K562 (cell line): ENCODE measurements around the gene E2F2. TPM values are rescaled to one million over a fixed set of nuclear protein-coding genes. Genes with fewer than 3 reads are reported as not detected.

ENCODE experiments used
- CSDE1 ChIP-seq, 2 experiments: fragments of 450-650 bp; IDR thresholded peaks; 2 replicates each; pipeline ENCODE4 v1.6.1; 2016; ENCODE audit warnings: mild to moderate bottlenecking in 1 of 2
- ELF1 ChIP-seq: fragments of 200-800 bp; sonication (Bioruptor generic); IDR thresholded peaks from 2 replicates; pipeline ENCODE4 v1.6.1; 2016; ENCODE audit warnings: missing genetic modification characterization, missing compliant biosample characterization
- HMGN3 ChIP-seq: IDR thresholded peaks from 2 replicates; pipeline ENCODE4 v1.6.1; 2011; ENCODE audit warnings: borderline replicate concordance, low read depth, mild to moderate bottlenecking, mixed read lengths, low read length; ENCODE audit not compliant: insufficient read length; ENCODE audit errors: extremely low read depth
- MEF2A ChIP-seq: IDR thresholded peaks from 2 replicates; pipeline ENCODE4 v1.6.1; 2011; ENCODE audit warnings: low read depth, mild to moderate bottlenecking, low read length, moderate library complexity; ENCODE audit not compliant: control insufficient read depth
- NCOA6 ChIP-seq: fragments of 450-650 bp; IDR thresholded peaks from 2 replicates; pipeline ENCODE4 v1.6.1; 2017; ENCODE audit warnings: mild to moderate bottlenecking
- RBM25 ChIP-seq: fragments of 200-400 bp; formaldehyde crosslinking; IDR thresholded peaks from 2 replicates; pipeline ENCODE4 v1.6.1; 2018; ENCODE audit warnings: low read length, low read depth, moderate library complexity; ENCODE audit not compliant: severe bottlenecking
- ZBTB17 ChIP-seq: fragments of 450-650 bp; formaldehyde crosslinking; IDR thresholded peaks from 2 replicates; pipeline ENCODE4 v1.4.0; 2020; ENCODE audit warnings: mild to moderate bottlenecking
- polyA plus RNA-seq, 8 experiments: library from polyadenylated mRNA; depleted of rRNA in 4 of 8; stranded (reverse) in 5 of 8; unstranded in 3 of 8; fragments of >200 nt; fragmentation: Nextera tagmentation in 2 of 8; fragmentation: Illumina TruSeq in 1 of 8; extraction: Ambion mirVana in 2 of 8; extraction: Trizol in 1 of 8; gene quantifications; 2 replicates each; pipeline versions ENCODE4 v1.2.1 to v1.2.3, GENCODE V29; 2011 to 2014; ENCODE audit warnings: inconsistent platforms in 1 of 8, missing spikeins in 1 of 8
- total RNA-seq, 7 experiments: library from RNA; depleted of rRNA in 6 of 7; stranded (reverse); fragments of >200 nt in 6 of 7; fragmentation: Illumina TruSeq in 2 of 7; extraction: Trizol in 2 of 7; gene quantifications; 2 replicates each; pipeline versions ENCODE4 v1.2.1 to v1.2.3, GENCODE V29; 2011 to 2021; ENCODE audit warnings: low replicate concordance in 1 of 7
- TF ChIP-seq, protein P1 (sequence below): sonication (generic); formaldehyde crosslinking; IDR thresholded peaks from 2 replicates; pipeline ENCODE4 v1.8.0; 2022; ENCODE audit warnings: missing genetic modification reagents, mild to moderate bottlenecking, borderline replicate concordance
- TF ChIP-seq, protein P2 (sequence below): fragments of 250-450 bp; sonication (Bioruptor Pico); IDR thresholded peaks from 2 replicates; pipeline ENCODE4 v1.4.0; 2020
- TF ChIP-seq, protein P3 (sequence below): fragments of 250-450 bp; sonication (Bioruptor Pico); IDR thresholded peaks from 2 replicates; pipeline ENCODE4 v1.4.0; 2020; ENCODE audit warnings: mild to moderate bottlenecking, moderate library complexity

E2F2 gene
- total and polyA plus RNA-seq, 9 of the 15 experiments (the other 6 are each of a cell fraction or from before 2014, with no cell fraction given), result 3.1 to 25.3 (median 11.4) TPM

DNA sequence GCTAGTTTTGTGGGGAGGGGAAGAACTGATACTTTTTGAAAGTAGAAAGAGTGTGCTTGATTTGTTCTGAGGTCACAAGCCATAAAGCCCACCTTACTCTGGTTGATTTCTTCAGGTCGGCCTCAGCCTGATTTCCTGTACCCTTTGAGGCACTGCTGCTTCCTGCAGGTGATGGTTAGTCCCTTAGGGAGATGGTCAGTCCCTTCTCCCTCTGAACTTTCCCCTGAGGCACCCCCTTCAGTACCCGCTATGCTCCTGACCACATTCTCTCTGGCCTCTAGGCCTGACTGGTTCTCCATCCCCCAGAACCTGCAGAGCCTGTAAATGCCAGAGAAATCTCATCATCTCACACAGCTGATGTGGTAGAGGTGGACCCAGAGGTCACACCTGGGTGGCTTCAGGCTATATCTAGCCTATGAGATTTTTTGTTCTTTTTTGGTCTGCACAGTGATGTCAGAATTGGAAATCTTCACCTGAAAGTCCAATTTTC, 43.3 kb upstream of the E2F2 start (continued):
- TF ChIP-seq, protein P1, sequence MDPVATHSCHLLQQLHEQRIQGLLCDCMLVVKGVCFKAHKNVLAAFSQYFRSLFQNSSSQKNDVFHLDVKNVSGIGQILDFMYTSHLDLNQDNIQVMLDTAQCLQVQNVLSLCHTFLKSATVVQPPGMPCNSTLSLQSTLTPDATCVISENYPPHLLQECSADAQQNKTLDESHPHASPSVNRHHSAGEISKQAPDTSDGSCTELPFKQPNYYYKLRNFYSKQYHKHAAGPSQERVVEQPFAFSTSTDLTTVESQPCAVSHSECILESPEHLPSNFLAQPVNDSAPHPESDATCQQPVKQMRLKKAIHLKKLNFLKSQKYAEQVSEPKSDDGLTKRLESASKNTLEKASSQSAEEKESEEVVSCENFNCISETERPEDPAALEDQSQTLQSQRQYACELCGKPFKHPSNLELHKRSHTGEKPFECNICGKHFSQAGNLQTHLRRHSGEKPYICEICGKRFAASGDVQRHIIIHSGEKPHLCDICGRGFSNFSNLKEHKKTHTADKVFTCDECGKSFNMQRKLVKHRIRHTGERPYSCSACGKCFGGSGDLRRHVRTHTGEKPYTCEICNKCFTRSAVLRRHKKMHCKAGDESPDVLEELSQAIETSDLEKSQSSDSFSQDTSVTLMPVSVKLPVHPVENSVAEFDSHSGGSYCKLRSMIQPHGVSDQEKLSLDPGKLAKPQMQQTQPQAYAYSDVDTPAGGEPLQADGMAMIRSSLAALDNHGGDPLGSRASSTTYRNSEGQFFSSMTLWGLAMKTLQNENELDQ (CRISPR knock-in tag), result no peak
- TF ChIP-seq NCOA6, result no peak
- TF ChIP-seq ZBTB17 (CRISPR knock-in tag), result no peak
- TF ChIP-seq, protein P2, sequence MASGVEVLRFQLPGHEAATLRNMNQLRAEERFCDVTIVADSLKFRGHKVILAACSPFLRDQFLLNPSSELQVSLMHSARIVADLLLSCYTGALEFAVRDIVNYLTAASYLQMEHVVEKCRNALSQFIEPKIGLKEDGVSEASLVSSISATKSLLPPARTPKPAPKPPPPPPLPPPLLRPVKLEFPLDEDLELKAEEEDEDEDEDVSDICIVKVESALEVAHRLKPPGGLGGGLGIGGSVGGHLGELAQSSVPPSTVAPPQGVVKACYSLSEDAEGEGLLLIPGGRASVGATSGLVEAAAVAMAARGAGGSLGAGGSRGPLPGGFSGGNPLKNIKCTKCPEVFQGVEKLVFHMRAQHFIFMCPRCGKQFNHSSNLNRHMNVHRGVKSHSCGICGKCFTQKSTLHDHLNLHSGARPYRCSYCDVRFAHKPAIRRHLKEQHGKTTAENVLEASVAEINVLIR (CRISPR knock-in tag), result no peak
- no peak for TF ChIP-seq HMGN3
- TF ChIP-seq, protein P3, sequence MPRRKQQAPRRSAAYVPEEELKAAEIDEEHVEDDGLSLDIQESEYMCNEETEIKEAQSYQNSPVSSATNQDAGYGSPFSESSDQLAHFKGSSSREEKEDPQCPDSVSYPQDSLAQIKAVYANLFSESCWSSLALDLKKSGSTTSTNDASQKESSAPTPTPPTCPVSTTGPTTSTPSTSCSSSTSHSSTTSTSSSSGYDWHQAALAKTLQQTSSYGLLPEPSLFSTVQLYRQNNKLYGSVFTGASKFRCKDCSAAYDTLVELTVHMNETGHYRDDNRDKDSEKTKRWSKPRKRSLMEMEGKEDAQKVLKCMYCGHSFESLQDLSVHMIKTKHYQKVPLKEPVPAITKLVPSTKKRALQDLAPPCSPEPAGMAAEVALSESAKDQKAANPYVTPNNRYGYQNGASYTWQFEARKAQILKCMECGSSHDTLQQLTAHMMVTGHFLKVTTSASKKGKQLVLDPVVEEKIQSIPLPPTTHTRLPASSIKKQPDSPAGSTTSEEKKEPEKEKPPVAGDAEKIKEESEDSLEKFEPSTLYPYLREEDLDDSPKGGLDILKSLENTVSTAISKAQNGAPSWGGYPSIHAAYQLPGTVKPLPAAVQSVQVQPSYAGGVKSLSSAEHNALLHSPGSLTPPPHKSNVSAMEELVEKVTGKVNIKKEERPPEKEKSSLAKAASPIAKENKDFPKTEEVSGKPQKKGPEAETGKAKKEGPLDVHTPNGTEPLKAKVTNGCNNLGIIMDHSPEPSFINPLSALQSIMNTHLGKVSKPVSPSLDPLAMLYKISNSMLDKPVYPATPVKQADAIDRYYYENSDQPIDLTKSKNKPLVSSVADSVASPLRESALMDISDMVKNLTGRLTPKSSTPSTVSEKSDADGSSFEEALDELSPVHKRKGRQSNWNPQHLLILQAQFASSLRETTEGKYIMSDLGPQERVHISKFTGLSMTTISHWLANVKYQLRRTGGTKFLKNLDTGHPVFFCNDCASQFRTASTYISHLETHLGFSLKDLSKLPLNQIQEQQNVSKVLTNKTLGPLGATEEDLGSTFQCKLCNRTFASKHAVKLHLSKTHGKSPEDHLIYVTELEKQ (CRISPR knock-in tag), result no peak
- TF ChIP-seq MEF2A, result no peak
- TF ChIP-seq RBM25, result no peak
- TF ChIP-seq ELF1, result no peak
- no peak for TF ChIP-seq CSDE1 (IDR thresholded peaks at IDR 0.05)
